SH-SY5Y (cell line): ENCODE measurements around the gene TMEM107.

Experiments
- GATA2 ChIP-seq: IDR thresholded peaks from 2 replicates; pipeline ENCODE4 v1.6.1; 2011; ENCODE audit warnings: mild to moderate bottlenecking, low read depth, low read length
- GATA3 ChIP-seq: IDR thresholded peaks from 2 replicates; pipeline ENCODE4 v1.6.1; 2011; ENCODE audit warnings: low read depth, mild to moderate bottlenecking, low read length, moderate library complexity

Gene TMEM107

GRCh38 chr17:8160741-8161221 is 15.4 kb downstream of the TMEM107 start:
- TF ChIP-seq GATA2 (no peak), GATA3 (no peak)

DNA sequence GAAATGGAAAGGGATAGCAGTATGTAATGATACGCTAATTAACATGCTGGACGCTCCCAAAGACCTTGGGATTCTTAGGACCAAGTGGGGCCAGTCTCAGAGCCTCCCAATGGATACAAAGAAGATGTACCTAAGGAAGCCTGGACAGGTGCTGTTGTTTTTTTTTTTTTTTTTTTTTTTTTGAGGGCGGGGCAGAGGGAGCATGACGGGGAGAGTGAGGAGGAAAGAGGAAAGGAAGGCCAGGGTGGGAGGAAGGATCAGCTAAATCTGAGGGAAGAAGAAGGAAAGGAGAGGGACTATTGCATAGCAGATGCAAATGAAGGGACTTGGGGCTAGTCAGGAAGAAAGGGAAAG is 16.0 kb downstream of the TMEM107 start:
- TF ChIP-seq GATA3 (no peak), GATA2 (no peak)

DNA sequence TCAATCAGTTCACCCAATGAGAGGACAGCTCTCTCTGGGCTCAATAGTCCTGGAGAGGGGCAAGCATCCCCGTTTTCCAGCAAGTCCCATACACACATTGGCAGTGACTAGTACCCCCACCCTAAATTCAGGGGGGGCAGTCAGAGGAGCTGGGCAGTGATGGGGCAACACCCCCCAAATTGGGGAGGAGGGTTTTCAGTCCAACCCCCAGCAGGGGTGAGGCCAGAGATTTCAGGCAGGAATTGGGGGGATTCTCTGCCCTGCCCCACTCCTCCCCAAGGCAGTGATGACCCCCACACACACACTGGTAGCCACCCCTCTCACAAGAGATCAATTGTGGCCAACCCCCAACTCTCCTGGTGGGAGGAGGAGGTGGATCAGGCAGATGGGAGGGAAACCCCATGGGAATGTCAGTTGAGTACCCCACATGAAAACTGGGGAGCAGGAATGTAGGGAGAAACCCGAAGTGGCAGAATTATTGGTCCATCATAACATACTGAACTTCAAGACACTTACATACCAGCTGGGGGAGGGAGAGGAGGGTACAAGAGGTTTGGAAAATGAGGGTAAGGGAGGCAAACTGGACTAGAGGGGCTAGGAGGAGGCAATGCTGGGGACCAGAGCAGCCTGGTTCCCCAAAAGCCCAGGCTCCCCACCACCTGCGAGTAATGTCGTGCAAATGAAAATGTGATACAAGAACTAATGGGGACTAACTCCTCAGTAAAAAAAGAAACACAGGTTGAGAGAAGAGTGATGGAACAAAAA is 16.5 kb downstream of the TMEM107 start:
- TF ChIP-seq GATA3, result no peak
- no peak for TF ChIP-seq GATA2

GRCh38 chr17:8159032-8159400 is 17.2 kb downstream of the TMEM107 start:
- TF ChIP-seq GATA2 (no peak), GATA3 (no peak)

DNA sequence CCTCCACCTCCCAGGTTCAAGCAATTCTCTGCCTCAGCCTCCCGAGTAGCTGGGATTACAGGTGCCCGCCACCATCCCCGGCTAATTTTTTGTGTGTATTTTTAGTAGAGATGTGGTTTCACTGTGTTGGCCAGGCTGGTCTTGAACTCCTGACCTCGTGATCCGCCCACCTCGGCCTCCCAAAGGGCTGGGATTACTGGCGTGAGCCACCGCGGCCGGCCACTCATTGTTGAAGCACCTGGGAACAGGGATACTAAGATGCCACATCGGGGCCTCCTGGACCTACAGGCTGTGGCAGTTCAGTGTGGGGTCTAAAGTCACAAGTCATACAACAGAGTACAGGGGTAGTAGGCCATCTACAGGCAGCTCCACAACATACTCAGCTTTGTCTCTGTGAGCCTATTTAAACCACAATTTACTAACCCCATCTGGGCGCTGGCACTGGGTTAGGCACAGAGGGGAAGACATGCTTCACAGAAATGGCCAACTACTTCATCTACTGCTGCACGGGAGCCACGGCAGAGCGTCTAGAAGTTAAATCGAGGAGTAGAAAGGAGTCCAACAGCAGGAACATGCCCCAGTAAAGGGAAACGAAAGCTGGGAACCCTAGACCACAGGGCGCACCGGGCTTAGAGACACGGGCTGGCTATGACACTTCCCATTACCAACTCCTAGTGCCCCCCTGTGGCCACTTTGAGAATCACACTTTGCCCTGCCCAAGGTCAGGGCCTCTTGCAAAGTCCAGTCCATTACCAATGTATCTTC is 17.7 kb downstream of the TMEM107 start:
- TF ChIP-seq GATA2, result no peak
- no peak for TF ChIP-seq GATA3

DNA sequence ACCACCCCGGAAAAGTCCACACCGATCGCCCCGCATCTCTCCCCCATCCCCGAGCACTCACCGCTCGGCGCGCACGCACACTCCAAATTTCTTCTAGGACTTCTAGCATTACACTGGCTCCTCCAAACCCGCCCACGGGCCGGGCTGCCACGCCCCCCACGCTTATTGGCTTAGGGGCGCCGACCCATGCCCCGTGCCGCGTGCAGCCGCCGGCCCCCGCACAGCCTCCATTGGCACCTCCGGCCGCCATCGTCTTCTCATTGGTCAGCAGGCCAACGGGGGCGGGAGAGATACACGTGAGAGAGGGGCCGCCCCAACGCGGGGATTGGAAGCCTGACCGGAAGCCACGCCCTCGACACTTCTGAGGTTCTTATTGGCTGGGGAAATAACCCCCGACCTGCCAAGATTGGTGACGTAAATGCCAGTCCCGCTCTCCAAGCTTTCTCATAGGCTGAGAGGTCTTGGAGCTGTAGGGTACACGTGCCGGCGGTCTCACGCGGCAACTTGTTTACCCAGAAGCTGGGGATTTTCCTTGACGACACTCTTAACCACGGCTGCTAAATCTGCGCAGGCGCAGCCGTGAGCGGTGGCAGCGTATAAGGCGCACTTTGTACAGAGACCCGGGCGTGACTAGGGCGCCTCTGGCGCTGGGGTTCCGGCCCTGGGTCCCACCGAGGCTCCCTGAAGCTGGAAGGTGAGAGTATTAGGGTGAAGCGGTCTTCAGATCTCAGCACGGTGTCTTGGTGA is 19.8 kb downstream of the TMEM107 start:
- TF ChIP-seq GATA2 (no peak), GATA3 (no peak)

DNA sequence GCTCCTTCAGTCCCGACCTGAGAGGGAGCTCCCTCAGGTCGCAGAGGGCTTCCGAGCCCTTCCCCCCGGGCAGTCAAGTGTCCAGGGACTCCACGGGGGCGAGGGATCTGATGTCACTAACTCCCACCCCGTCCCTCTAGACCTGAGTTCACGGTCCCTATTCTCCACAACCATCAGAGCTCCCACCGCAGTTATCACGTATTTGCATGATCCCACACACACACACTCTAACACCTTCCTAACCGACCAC is 20.3 kb downstream of the TMEM107 start:
- TF ChIP-seq GATA2, result no peak
- no peak for TF ChIP-seq GATA3

- TF ChIP-seq GATA2 (no peak), GATA3 (no peak)
These were observed 20.8 kb downstream of the TMEM107 start for GRCh38 chr17:8155231-8155995.

GRCh38 chr17:8154608-8155155 is 21.5 kb downstream of the TMEM107 start:
- TF ChIP-seq GATA3 (no peak), GATA2 (no peak)

DNA sequence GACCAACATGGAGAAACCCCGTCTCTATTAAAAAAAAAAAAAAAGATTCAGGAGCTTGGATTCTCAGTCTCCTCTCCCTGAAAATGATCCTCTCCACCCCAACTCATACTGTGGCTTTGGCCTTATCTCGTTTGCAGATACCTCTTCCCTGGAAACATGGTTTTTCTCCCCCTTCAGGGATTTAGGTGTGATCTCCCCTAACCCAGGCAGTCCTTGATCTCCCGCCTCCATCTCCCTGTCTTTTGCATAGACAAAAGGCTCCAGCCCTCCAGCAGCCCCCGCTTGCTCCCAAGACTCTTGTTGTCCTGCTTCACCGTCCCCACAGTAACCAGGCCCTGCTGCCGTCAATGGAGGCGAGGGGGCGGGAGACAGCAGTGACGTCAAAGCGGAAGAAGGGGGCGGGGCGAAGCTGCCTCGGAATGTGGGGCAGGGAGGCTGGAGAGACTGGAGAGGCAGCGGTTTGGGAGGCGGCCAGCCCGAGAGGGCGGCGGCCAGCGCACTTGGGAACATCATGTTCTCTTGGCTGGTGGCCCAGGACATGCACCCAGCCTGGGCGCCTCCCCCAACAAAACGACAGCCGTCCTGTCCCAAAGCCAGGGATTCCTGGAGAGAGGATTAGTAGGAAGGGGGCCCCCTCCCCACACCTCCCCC is 22.1 kb downstream of the TMEM107 start:
- no peak for TF ChIP-seq GATA2
- no peak for TF ChIP-seq GATA3

GRCh38 chr17:8153525-8153956 is 22.6 kb downstream of the TMEM107 start:
- TF ChIP-seq GATA3, result no peak
- no peak for TF ChIP-seq GATA2

DNA sequence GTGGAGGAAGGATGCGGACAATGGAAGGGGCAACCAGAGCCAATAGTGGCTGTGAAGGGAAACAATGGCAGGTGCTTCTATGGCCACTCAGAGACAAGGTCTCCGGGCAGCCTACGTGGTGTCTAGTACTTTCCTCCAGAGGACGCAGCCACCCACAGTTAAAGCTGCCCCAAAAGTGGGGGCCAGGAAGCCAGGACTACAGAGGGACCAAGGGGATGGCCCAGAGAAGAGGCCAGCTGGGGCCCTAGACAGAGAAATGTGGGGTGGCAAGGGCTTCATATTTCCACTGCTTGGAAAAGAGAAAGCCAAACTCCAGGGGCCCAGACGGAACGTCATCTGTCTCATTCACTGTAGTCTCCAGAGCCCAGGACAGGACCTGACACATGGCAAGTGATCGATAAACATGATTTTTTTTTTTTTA is 23.1 kb downstream of the TMEM107 start:
- TF ChIP-seq GATA2 (no peak), GATA3 (no peak)

DNA sequence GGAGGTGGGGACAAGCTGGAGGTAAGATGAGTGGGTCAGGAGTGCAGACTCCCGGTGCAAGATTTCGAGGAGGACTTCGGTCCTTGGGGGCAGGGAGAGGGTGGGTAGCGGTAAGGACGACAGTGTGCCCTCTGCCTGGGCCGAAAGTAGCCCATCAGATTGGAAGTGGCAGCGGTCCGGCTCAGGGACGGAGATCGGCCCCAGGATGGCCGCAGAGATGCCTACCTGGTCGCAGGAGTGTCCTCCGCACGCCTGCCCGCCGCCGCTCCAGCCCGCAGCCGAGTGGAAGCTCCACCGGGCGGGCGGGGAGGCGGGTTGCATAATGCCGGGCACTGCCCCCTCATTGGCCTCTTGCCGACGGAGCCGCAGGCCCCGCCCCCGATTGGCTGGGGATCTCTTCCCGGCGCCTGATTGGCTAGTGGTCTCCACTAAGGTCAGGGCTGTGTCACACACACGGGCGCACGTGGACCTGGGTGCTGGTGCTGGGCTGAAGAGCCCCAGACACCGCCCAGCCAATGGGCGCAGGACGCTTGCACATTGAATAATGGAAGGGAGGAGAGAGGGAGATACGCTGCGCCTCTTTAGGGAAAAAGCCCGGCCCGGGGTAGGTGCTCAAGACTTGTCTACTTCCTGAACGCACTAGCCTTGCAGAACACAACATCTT is 23.9 kb downstream of the TMEM107 start, which contains the start of gene PER1:
Gene PER1, minus strand, starts transcription at position 293 of the 664 bp plus-strand sequence. CDS start 1,698 bp downstream, outside the sequence.
- TF ChIP-seq GATA2 (no peak; the same call in 1 of the 2 replicates), GATA3 (no peak)
